ENCODE results near the gene CXXC5. TPM values are rescaled to one million over a fixed set of nuclear protein-coding genes. Genes with fewer than 3 reads are reported as not detected.
"Not testable (repeated sequence)": the region's sequence is repeated elsewhere in the genome, so short reads cannot be mapped to it uniquely, and the experiment has no call there.

Gene CXXC5
- 93.9 TPM for total RNA-seq

GRCh38 chr5:139648205-139649081 is at the start of gene CXXC5:
TSS of gene CXXC5 (plus strand) at chr5:139648349. CDS start at chr5:139680524, 32,175 bp downstream.
- peak; percentile 92 for DNase-seq

GRCh38 chr5:139598601-139598965 is 49.6 kb upstream of the CXXC5 start:
- not testable (repeated sequence) for DNase-seq

DNA sequence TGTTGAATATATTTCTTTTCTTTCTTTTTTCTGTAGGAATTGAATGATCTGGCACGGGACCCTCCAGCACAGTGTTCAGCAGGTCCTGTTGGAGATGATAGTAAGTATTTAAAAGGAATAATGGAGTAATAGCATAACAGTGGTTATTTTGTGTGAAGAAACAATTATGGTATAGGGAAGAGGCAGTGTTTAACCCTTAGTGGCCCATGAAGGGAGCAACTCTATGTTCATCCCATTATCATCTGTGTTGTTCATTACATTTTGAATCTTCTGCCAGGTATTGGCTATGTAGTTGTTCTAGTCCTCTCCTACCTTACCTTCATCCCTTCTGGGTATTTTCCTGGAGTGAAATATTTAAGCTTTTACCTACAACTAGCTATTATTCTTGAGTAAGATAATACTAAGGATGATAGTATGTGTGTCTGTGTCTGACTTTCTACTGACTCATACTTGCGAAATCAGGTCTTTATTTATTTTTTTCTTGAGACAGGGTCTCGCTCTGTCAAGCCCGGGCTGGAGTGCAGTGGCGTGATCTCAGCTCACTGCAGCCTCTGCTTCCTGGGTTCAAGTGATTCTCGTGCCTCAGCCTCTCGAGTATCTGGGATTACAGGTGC is 47.7 kb upstream of the CXXC5 start:
- DNase-seq = no peak

DNA sequence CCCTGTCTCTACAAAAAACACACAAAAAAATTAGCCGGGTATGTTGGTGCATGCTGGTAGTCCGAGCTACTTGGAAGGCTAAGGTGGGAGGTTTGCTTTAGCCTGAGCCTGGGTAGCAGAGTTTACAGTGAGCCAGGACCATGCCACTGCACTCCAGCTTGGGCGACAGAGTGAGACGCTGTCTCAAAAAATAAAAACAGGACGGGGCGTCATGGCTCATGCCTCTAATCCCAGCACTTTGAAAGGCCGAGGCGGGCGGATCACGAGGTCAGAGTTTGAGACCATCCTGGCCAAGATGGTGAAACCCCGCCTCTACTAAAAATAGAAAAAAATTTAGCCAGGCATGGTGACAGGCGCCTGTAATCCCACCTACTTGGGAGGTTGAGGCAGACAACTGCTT is 46.7 kb upstream of the CXXC5 start:
- DNase-seq = no peak

GRCh38 chr5:139601948-139602347 is 46.2 kb upstream of the CXXC5 start:
- DNase-seq = not testable (repeated sequence)

DNA sequence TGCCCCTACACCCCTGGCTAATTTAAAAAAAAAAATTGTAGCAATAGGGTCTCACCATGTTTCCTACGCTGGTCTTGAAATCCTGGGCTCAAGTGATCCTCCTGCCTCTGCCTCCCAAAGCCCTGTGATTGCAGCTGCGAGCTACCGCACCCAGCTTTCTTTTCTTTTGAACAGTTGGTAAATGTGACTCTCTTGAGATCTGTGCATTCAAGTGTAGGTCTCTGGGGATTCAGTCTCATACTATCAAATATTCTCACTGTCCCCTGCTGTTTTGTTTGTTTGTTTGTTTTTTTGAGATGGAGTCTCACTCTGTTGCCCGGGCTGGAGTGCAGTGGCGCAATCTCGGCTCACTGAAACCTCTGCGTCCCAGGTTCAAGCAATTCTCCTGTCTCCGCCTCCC is 42.3 kb upstream of the CXXC5 start:
- DNase-seq = no peak

DNA sequence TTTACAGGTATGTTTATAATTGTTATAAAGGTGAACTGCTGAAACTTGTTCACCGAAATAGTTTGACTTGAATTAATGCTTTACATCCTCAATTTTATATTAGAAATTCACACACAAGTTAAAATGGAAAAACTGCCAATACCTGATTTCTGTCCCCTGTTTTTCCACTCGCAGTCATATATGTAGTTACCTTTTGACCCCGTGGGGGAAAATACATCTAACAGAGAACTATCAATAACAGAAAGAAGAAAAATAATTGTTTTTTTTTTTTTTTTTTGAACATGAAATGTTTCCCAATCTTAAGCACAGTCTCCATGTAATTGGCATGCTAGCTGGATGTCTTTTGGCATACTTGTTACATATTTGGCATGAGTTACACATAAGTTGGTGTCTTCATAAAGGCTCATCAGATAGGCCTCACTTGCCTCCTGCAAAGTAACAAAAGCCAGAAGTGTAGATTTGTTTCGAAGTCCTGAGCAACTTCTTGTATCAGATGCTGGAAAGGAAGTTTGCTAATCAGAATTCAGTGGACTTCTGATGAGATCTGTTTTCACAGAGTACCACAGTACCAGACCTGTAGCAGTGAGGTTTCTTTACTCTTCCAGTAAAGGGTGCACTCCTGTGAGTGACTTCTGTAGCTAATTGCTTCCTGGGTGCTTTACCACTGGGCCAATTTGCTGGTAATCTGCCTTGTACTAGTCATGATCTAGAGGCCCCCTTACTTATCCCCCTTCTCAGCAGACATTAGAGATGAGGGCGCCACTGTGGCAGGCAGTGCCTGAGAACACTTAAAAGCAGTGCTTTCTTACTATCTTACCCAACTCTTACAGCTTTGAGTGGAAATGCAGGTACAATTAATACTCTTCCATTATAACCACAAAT is 36.2 kb upstream of the CXXC5 start:
- DNase-seq = no peak

GRCh38 chr5:139619861-139620260 is 28.3 kb upstream of the CXXC5 start:
- no peak for DNase-seq

- not testable (repeated sequence) for DNase-seq
Observed at GRCh38 chr5:139625398-139625797, 22.8 kb upstream of the CXXC5 start.

- no peak for DNase-seq
Observed at GRCh38 chr5:139630855-139631254, 17.3 kb upstream of the CXXC5 start.

GRCh38 chr5:139631520-139632165 is 16.5 kb upstream of the CXXC5 start:
- no peak for DNase-seq

DNA sequence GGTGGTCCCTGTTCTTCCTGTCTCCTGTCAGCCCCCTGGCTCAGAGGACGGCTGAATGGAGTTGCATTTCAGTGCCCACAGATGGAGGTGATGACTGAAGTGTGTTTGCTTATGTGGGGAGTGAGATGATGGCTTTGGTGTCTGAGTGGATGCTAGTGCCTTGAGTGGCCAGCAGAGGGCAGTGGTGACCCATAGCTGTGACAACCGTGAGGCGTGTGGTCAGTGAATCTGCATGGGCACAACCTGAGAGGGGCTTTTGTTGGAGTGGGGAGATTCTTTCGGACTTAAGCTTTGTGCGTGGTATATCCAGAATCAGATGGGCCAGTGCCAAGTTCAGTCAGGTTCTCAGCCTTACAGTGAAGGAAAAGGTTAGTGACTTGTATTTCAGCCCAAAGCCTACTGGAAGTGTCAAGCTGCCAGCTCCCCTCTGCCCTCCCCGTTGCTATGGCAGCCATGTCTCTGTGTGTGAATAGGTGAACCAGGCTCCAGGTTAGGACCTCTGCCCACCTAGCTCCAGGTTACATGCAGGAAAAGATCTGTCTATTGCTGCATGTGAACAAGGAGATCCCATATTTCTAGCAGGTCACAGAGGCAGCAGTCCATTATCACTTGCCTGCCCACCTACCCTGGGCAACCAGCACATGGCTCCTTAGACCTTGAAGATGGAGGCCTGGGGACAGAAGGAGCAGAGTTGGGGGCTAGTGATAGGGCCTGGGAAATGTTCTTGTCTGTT is 14.7 kb upstream of the CXXC5 start:
- DNase-seq = peak; percentile 91

- no peak for DNase-seq
Observed at GRCh38 chr5:139634028-139634325, 14.2 kb upstream of the CXXC5 start.

- no peak for DNase-seq
Observed at GRCh38 chr5:139634541-139634940, 13.6 kb upstream of the CXXC5 start.

DNA sequence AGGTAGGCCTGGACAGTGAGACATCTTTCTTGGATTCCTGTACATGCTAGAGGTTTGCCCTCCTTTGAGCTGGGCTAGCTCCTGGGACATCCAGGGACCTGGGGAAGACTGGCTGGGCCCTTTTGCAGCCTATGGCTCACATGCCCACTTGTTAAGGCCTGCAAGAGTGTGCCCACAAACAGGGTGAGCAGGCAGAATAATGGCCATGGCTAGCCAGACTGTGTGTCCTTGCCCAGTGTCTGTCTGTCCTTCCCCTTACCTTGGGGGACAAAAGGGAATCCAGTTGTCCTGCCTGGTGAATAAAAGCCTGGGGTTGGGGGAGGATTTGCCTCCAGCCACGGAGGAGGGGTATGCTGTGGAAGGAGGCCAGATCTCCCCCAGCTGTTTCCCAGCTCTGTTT is 13.0 kb upstream of the CXXC5 start:
- DNase-seq = no peak

GRCh38 chr5:139635606-139636206 is 12.4 kb upstream of the CXXC5 start:
- peak; percentile 89 for DNase-seq

DNA sequence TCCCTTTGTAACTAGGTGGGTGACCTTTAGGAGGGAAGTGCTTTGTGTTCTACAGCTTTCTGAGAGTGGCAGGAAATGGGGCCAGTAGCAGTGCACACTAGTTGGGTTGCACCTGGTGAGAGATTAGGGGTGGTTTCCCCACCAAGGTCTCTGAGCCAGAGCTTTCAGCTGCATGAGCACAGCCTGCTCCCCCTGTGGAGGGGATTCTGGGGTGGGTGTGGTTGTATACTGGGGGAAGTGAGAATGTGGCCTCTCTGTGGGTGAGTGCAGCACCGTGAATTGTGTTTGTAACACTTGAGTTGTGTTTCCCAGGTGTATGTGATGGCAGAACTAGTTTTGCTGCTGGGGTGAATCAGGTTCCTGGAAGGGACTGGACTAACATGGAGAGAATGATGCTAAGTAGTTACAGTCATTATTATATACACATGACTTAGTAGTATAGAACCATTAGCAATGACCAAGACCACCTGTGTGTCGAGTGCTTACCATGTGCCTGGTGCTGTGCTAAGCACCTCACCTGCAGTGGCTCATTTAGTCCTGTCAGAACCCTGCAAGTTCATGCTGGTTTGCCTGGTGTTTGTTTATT is 11.8 kb upstream of the CXXC5 start:
- DNase-seq = no peak

DNA sequence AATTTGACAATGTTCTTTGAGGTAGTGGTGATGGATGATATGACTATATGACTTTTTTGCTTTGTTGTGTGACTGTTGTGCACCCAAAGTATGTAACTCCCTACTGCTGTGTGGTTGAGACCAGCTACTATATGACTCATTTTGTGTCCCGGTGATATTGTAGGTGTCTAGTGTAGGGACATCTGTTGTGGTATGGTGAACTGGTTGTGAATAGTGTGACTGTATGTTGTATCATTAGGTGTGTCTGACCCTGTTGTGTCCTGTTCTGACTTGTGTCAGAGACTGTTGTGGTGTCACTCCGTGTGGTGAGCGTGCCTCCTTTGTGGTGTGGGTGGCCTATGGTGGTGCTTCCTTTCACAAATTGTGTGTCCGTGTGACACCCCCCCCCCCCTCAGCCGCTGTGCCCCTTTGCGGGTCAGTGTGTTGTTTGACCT is 11.2 kb upstream of the CXXC5 start:
- DNase-seq = no peak

DNA sequence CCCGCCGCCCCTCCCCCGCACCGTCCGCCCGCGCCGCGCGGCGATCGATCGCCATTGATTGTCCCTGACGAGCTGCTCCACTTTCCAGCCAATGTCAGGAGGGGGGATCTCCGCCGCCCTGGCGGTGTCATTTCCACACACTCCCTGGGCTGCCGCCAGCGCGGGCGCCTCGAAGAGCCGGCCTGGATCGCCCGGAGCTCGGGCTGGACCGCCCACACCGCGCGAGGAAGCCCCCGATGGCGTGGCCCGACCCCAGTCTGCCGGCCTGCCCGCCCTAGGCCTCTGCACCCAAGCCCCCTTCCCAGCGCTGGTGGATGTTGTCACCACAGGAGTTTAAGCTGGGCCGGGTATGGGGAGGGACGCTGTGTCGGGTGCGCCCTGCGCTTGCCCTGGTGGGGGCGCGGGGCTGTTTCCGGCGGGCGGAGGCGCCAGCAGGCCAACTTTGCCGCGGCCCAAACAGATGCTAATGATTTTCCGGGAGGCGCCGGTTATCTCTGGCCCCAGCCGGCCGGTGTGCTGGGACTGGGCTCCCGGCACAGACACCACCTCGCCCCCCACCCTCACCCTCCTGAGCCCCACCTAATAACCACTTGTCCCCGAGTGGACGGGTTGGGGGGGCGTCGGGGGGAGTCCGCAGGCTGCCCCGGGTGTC is 10.6 kb upstream of the CXXC5 start:
- DNase-seq = peak; percentile 93

GRCh38 chr5:139638090-139638735 is 9.9 kb upstream of the CXXC5 start:
- peak; percentile 89 for DNase-seq
